Esophagus squamous epithelium (tissue), 4 donors: ENCODE results near the gene RNF207.

Source experiments
- POLR2A ChIP-seq, 4 donors: fragments of 450-650 bp; IDR thresholded peaks; one replicate each; pipeline ENCODE4 v1.6.1; 2017; ENCODE audit warnings: antibody characterized with exemption in 4 of 4, mild to moderate bottlenecking in 4 of 4, moderate library complexity in 3 of 4
- TF ChIP-seq, protein P1 (sequence below), 6 experiments: fragments of 450-650 bp in 4 of 6; fragments of 200-600 bp in 2 of 6; sonication (generic) in 2 of 6; IDR thresholded peaks; one replicate each; pipeline ENCODE4 v1.5.1; 2016 to 2019; ENCODE audit warnings: antibody characterized with exemption in 6 of 6, mild to moderate bottlenecking in 4 of 6, moderate library complexity in 4 of 6

DNA sequence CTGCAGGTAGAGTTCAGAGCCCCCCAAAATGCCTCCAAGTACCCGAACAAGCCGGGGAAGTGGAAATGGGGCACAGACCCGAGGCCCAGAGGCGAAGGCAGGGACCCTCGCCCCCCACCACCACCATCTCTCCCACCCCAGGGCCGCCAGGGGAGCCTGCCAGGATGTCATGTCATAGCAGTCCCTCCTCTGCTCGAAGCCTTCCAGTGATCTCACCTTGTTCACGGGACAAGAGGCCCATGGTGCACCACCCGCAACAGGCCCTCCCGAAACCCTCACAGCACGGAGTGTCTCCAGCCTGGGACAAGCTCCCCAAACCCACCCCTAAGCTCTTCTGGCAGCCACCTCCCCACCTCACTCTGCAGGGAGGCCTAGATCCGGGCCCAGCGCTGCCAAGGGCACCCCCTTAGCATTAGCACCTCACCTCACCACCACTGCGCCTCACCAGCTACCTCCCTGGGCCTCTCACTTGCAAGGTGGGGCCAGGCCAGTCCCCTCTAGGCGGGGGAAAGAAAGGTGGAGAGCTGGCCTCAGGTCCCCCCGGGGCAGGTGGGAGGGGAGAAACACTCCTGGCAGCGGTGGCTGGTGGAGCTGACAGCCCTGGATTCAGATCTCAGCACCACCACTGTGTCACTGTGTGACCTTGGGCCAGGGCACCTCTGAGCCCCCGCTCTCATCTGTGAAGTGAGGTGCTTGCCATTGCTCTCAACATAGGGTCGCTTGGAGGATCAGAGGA is 39.1 kb upstream of the RNF207 start:
- TF ChIP-seq, protein P1, sequence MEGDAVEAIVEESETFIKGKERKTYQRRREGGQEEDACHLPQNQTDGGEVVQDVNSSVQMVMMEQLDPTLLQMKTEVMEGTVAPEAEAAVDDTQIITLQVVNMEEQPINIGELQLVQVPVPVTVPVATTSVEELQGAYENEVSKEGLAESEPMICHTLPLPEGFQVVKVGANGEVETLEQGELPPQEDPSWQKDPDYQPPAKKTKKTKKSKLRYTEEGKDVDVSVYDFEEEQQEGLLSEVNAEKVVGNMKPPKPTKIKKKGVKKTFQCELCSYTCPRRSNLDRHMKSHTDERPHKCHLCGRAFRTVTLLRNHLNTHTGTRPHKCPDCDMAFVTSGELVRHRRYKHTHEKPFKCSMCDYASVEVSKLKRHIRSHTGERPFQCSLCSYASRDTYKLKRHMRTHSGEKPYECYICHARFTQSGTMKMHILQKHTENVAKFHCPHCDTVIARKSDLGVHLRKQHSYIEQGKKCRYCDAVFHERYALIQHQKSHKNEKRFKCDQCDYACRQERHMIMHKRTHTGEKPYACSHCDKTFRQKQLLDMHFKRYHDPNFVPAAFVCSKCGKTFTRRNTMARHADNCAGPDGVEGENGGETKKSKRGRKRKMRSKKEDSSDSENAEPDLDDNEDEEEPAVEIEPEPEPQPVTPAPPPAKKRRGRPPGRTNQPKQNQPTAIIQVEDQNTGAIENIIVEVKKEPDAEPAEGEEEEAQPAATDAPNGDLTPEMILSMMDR (IDR thresholded peaks at IDR 0.05): no peak
- TF ChIP-seq POLR2A (IDR thresholded peaks at IDR 0.05): no peak
